Panc1 (cell line): Measurements from ENCODE around the gene RPS6KA3. TPM values are rescaled to one million over a fixed set of nuclear protein-coding genes. Genes with fewer than 3 reads are reported as not detected.

Source experiments
- ATAC-seq: fragments of 200-7000 bp; cut with Tn5 transposase; 2 replicates; pipeline ENCODE4 v1.9.1; 2020; ENCODE audit warnings: mild to moderate bottlenecking, moderate library complexity
- BruUV-seq: library from RNA; stranded (reverse); fragments of 400-500 nt; replicated peaks from 2 replicates; lab custom pipeline; 2021; lab: Mats Ljungman, UMichigan
- CTCF ChIA-PET: fragments of 300-600 bp; sonication (Branson Sonifier 250); formaldehyde crosslinking; loops from one replicate; lab custom pipeline; 2022; ENCODE audit warnings: antibody characterized with exemption; lab: Charles Lee
- POLR2A ChIA-PET: fragments of 300-600 bp; sonication (Branson Sonifier 250); formaldehyde crosslinking; loops from one replicate; lab custom pipeline; 2022; ENCODE audit warnings: antibody characterized with exemption; lab: Charles Lee
- DNase-seq: peaks from one replicate; pipeline ENCODE4 v3.0.0-alpha.2; 2010; ENCODE audit warnings: low read depth, low spot score
- H3K27ac ChIP-seq: 2 replicates; pipeline ENCODE4 v1.5.1; 2011; ENCODE audit warnings: mild to moderate bottlenecking, low read length, inconsistent platforms
- H3K27me3 ChIP-seq: fragments of 200-500 bp; sonication (Bioruptor generic); 2 replicates; pipeline ENCODE4 v1.6.0; 2014; ENCODE audit warnings: low read length, inconsistent platforms; ENCODE audit not compliant: control insufficient read depth, insufficient read depth
- H3K36me3 ChIP-seq: fragments of 200-500 bp; sonication (Bioruptor generic); 2 replicates; pipeline ENCODE4 v1.5.1; 2014; ENCODE audit warnings: inconsistent platforms, mild to moderate bottlenecking, low read length, moderate library complexity; ENCODE audit not compliant: control insufficient read depth, insufficient read depth
- H3K4me1 ChIP-seq: 2 replicates; pipeline ENCODE4 v1.5.1; 2011; ENCODE audit warnings: inconsistent platforms, mild to moderate bottlenecking, low read length, moderate library complexity; ENCODE audit not compliant: control insufficient read depth, insufficient read depth
- H3K4me3 ChIP-seq, 2 experiments: 2 replicates each; pipeline ENCODE4 v1.5.1; 2011 to 2012; ENCODE audit warnings: low read depth in 2 of 2, low read length in 2 of 2, mild to moderate bottlenecking in 2 of 2, inconsistent platforms in 1 of 2, moderate library complexity in 1 of 2
- H3K9me3 ChIP-seq: fragments of 200-500 bp; sonication (Bioruptor generic); 2 replicates; pipeline ENCODE4 v1.5.1; 2014; ENCODE audit warnings: low read depth, mild to moderate bottlenecking, inconsistent platforms, low read length, moderate library complexity; ENCODE audit not compliant: control insufficient read depth, insufficient read depth
- CTCF ChIP-seq: fragments of 450-650 bp; IDR thresholded peaks from 2 replicates; pipeline ENCODE4 v1.5.1; 2017; ENCODE audit warnings: mild to moderate bottlenecking
- POLR2AphosphoS5 ChIP-seq: IDR thresholded peaks from 2 replicates; pipeline ENCODE4 v1.6.1; 2012; ENCODE audit warnings: mild to moderate bottlenecking, low read depth, low read length, moderate library complexity
- REST ChIP-seq, 2 experiments: IDR thresholded peaks; 2 replicates each; pipeline ENCODE4 v1.6.1; 2011 to 2012; ENCODE audit warnings: low read depth in 2 of 2, control low read depth in 1 of 2, low read length in 1 of 2, mild to moderate bottlenecking in 1 of 2, moderate library complexity in 1 of 2; ENCODE audit not compliant: insufficient read depth in 1 of 2
- SIN3A ChIP-seq: IDR thresholded peaks from 2 replicates; pipeline ENCODE4 v1.6.1; 2012; ENCODE audit warnings: low read depth, mild to moderate bottlenecking, low read length, moderate library complexity, borderline replicate concordance; ENCODE audit not compliant: insufficient read depth
- TCF7L2 ChIP-seq: IDR thresholded peaks from 2 replicates; pipeline ENCODE4 v1.6.1; 2011; ENCODE audit warnings: mild to moderate bottlenecking, low read depth, low read length, inconsistent platforms
- in situ Hi-C: cut with HindIII; loops from 2 replicates; pipeline ENCODE4 v1.10.0; 2016; ENCODE audit warnings: low sequenced_read_pairs, low pct_unique_long_range_greater_than_20kb
- intact Hi-C: fragments of 100-400 bp; cut with micrococcal nuclease; formaldehyde crosslinking; loops from one replicate; pipeline ENCODE4 v1.10.0; 2022; ENCODE audit not compliant: unreplicated experiment
- total RNA-seq: library from RNA; stranded (reverse); gene quantifications from one replicate; pipeline ENCODE4 v1.2.1, GENCODE V29; 2021; ENCODE audit not compliant: unreplicated experiment

The RPS6KA3 gene
- total RNA-seq, 1 experiment from 2014 or later, result 40.5 TPM

- Histone ChIP-seq H3K27me3 (no peaks in the 10 kb centered on the region), H3K4me1 (no peaks in the 10 kb centered on the region), H3K4me3 (no peak overlapping the region), H3K36me3 (peaks cover 15% of the 10 kb centered on the region), H3K9me3 (no peaks in the 10 kb centered on the region), H3K27ac (no peak overlapping the region)
- ATAC-seq (no peak), DNase-seq (no peak)
- BruUV-seq, result no TSS peak
- in situ Hi-C loops (no loop called here), intact Hi-C loops (no loop called here)
- CTCF ChIA-PET, result no interaction called here
- POLR2A ChIA-PET, result no interaction called here
- TF ChIP-seq TCF7L2 (no peak), CTCF (no peak), POLR2AphosphoS5 (no peak), REST (IDR thresholded peaks at IDR 0.05; ENCODE audit: insufficient read depth in 1 of 2, low read depth in 2 of 2, low read length in 1 of 2) (no peak), SIN3A (no peak)
These were observed 134.0 kb downstream of the RPS6KA3 start for GRCh38 chrX:20132666-20133065.

GRCh38 chrX:20130357-20130756 is 136.4 kb downstream of the RPS6KA3 start:
- ChIA-PET CTCF (no interaction called here), POLR2A (no interaction called here)
- BruUV-seq, result no TSS peak
- in situ Hi-C loops, result no loop called here
- TF ChIP-seq REST (IDR thresholded peaks at IDR 0.05; ENCODE audit: insufficient read depth in 1 of 2, low read depth in 2 of 2, low read length in 1 of 2) (no peak), POLR2AphosphoS5 (no peak), CTCF (no peak), SIN3A (no peak), TCF7L2 (no peak)
- ATAC-seq (no peak), DNase-seq (no peak)
- H3K36me3 ChIP-seq, result peaks cover 15% of the 10 kb centered on the region
- no peaks in the 10 kb centered on the region for H3K4me1 ChIP-seq
- H3K4me3 ChIP-seq, result no peak overlapping the region
- no peak overlapping the region for H3K27ac ChIP-seq
- H3K27me3 ChIP-seq, result no peaks in the 10 kb centered on the region
- intact Hi-C loops, result no loop called here
- no peaks in the 10 kb centered on the region for H3K9me3 ChIP-seq
